ENCODE data around the gene SNAPC4. TPM values are rescaled to one million over a fixed set of nuclear protein-coding genes. Genes with fewer than 3 reads are reported as not detected.

Gene SNAPC4
- total and polyA plus RNA-seq, 8 donors = 5.8 to 14.2 (median 11.3) TPM

- peaks cover 0 to 97% of the 10 kb centered on the region in 2 donors for H3K36me3 ChIP-seq
- H3K4me3 ChIP-seq = no peak overlapping the region
- TF ChIP-seq CTCF (IDR thresholded peaks at IDR 0.05) = no peak
- H3K4me1 ChIP-seq = no peaks in the 10 kb centered on the region
- no peaks in the 10 kb centered on the region for H3K27me3 ChIP-seq
- ATAC-seq (no peak), DNase-seq (no peak)
- H3K27ac ChIP-seq = no peak overlapping the region
- intact Hi-C loops (cut with DNase I) = no loop called here
- H3K9me3 ChIP-seq = no peaks in the 10 kb centered on the region
Observed at GRCh38 chr9:136383436-136383835, 16.5 kb downstream of the SNAPC4 start.

GRCh38 chr9:136381966-136382513 is 17.9 kb downstream of the SNAPC4 start:
- ATAC-seq = no peak
- intact Hi-C loops (cut with DNase I) = no loop called here
- peaks cover 0 to 93% of the 10 kb centered on the region in 2 donors for H3K36me3 ChIP-seq

GRCh38 chr9:136381311-136381710 is 18.7 kb downstream of the SNAPC4 start:
- no peak for TF ChIP-seq CTCF (IDR thresholded peaks at IDR 0.05)
- Histone ChIP-seq H3K9me3 (no peaks in the 10 kb centered on the region), H3K36me3 (peaks cover 0 to 86% of the 10 kb centered on the region in 2 donors), H3K4me3 (no peak overlapping the region), H3K27ac (no peak overlapping the region), H3K27me3 (no peaks in the 10 kb centered on the region), H3K4me1 (no peaks in the 10 kb centered on the region)
- intact Hi-C loops (cut with DNase I) = no loop called here
- DNase-seq (no peak), ATAC-seq (no peak)

More at GRCh38 chr9:136381966-136382513, 17.9 kb downstream of the SNAPC4 start:
- TF ChIP-seq CTCF (IDR thresholded peaks at IDR 0.05) = no peak
- Histone ChIP-seq H3K4me1 (no peaks in the 10 kb centered on the region), H3K4me3 (no peak overlapping the region), H3K27ac (no peak overlapping the region), H3K9me3 (no peaks in the 10 kb centered on the region), H3K27me3 (no peaks in the 10 kb centered on the region)
- no peak for DNase-seq

GRCh38 chr9:136380381-136380780 is 19.6 kb downstream of the SNAPC4 start:
- intact Hi-C loops (cut with DNase I) = no loop called here
- Histone ChIP-seq H3K4me3 (no peak overlapping the region), H3K27ac (no peak overlapping the region), H3K36me3 (peaks cover 0 to 85% of the 10 kb centered on the region in 2 donors), H3K9me3 (no peaks in the 10 kb centered on the region), H3K4me1 (no peaks in the 10 kb centered on the region), H3K27me3 (no peaks in the 10 kb centered on the region)
- TF ChIP-seq CTCF (IDR thresholded peaks at IDR 0.05) = no peak
- DNase-seq (no peak), ATAC-seq (no peak)

GRCh38 chr9:136379891-136380290 is 20.1 kb downstream of the SNAPC4 start:
- Histone ChIP-seq H3K27me3 (no peaks in the 10 kb centered on the region), H3K27ac (no peak overlapping the region), H3K4me1 (no peaks in the 10 kb centered on the region), H3K36me3 (peaks cover 0 to 86% of the 10 kb centered on the region in 2 donors), H3K9me3 (no peaks in the 10 kb centered on the region), H3K4me3 (no peak overlapping the region)
- no peak for TF ChIP-seq CTCF (IDR thresholded peaks at IDR 0.05)
- ATAC-seq (no peak), DNase-seq (no peak)
- intact Hi-C loops (cut with DNase I) = no loop called here

All from left lung (tissue), 10 donors.